Measurements from ENCODE around the gene CBX6.
"Not testable (repeated sequence)": the region's sequence is repeated elsewhere in the genome, so short reads cannot be mapped to it uniquely, and the experiment has no call there.

CBX6 gene
- total RNA-seq = 129 to 290 reads per million in 2 donors

DNA sequence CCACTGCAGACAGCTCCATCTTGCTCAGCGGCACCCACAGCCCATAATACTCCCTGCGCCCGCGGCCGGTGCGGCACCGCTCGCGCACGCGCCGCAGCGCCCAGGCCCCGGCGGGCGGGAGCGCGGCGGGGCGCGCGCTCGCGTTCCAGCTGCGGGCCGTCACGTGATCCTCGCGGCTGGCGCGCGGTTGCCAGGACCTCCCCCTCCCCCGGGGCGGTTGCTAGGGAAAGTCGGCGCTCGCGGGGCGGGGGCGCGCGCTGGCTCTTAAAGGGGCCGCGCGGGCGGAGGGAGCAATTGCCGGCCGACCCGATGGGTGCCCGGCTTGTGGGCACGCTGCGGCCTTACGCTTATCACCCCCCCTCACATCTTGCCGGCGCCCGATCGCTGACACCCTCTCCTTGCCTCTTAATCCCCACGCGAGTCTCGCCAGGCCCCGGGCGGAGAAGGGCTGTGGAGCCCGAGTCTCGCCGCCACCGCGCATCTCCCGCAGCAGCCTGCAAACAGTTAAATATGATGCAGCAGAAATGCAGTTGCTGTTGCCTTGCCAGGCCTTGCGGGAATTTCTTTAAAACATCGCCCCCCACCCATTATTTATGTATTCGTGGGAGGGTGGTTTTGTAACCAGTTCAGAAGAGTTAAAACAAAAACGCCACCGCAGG lies at the start of gene CBX6:
TSS of gene CBX6 (minus strand) at position 45 of the 659 bp plus-strand sequence. CDS start at position 19, 26 bp downstream.
- peak; percentile 93 for DNase-seq

DNA sequence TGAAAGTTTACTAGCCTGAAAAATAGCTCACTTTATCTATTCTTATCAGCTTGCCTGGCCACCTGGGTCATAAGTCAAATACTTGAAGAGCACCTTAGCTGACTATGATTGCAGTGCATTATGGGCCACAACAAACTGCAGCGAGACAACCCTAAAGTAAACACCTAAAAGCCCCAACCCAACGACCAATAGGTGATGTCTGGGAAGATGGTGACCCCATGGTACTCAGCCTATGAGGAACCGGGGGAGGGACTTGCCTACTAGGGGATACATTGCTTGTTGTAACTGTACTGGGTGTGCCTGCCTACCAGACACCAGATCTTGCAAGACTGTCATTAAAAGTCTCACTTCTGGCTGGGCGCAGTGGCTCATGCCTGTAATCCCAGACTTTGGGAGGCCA lies 49.8 kb upstream of the CBX6 start:
- no peak for DNase-seq

DNA sequence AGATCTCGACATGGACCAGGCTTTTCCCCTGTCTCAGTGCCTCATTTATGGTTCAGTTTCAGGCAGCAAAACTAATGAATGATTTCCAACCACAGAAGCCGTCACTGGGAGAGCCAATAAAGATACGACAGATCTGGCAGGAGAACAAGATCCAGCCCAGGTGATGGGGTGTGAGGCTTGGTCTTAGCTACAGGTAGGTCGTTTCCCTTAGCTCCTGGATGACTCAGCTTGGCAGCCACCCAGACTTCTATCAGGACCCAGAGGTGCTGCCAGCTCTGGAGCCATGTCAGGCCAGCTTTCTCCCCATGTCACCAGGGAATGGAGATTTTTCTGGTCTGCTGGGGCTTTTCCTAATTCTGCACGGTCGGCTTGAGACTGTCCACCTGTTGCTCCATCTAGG lies 49.1 kb upstream of the CBX6 start:
- DNase-seq = no peak

DNA sequence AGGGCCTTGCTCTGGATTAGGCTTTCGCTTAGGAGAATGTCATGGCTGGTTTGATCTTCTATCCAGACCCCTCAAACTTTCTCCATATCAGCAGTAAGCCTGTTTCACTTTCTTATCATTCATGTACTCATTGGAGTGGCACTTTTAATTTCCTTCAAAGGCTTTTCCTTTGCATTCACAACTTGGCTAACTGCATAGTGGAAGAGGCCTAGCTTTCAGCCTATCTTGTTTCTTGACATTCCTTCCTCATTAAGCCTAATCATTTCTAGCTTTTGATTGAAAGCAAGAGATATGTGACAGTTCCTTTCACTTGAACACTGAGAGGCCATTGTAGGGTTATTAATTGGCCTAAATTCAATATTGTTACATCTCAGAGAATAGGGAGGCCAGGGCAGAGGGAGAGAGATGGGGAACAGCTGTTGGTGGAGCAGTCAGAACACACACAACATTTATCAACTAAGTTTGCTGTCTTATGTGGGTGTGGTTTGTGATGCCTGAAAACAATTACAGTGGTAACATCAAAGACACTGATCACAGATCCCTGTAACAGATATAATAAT lies 47.7 kb upstream of the CBX6 start:
- no peak for DNase-seq

DNA sequence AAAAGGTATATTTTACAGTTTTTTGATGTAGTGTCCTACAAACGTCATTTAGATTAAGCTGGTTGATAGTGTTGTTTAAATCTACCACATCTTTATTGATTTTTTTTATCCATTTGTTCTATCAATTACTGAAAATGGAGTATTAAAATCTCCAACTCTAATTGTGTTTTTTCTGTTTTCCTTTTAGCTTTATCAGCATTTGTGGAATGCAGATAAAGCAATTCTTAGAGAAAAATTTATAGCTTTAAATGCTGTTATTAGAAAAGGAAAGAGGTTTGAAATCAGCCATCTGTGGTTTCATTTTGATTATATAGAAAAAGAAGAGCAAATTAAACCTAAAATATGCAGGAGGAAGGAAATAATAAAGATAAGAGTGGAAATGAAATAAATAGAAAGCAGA lies 39.4 kb upstream of the CBX6 start:
- DNase-seq = no peak

DNA sequence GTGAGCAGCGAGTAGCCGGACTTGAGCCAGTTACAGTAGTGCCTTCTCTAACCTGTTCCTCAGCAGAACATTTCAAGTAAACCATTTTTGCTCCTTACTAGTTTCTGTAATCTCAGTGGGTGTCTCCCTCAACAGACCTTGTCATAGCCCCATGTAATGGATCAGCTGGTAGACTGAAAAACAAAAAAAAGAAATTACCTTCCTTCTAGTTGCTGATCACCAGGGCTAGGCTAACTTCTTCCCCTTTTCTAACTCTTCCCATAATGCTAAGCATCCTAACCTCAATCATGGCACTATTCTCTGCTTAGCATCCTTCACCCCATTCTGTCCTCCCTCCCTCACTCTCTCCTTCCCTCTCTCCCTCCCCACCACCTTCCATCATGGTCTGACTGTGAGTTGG lies 35.8 kb upstream of the CBX6 start:
- no peak for DNase-seq

DNA sequence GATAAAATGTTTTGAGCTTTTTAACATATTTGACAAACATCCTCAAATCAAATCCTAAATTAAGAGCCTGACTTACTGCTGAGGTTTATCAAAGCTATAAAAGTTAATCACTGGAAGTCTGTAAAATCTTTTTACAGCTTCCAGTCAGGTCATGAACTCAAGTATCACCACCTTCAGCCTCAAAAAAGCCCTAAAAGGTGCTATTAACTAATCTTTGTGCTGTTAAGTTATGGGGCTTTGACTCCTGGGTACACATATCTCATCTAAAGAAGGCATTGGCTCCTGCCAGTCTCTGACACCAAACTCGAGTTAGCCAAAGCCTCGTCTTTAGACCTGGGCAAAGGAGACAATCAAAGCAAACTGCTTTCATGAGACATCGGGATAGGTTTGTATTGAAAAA lies 34.0 kb upstream of the CBX6 start:
- no peak for DNase-seq

DNA sequence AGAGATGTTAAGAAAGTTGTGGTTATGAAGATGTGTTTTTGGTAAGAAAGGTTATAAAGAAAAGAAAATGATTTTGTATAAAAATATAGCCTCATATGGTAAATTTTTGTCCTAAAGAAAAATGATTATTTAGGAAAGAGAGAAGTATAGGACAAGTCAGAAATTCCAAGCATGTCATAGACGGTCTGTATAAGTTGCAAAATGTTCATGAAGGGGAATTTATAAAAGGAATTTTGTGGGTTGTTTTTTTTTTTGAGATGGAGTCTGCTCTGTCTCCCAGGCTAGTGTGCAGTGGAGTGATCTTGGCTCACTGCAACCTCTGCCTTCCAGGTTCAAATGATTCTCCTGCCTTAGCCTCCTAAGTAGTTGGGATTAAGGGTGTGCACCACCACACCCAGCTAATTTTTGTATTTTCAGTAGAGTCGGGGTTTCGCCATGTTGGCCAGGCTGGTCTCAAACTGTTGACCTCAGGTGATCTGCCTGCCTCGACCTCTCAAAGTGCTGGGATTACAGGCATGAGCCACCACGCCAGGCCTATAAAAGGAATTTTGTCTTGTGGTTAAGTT lies 32.1 kb upstream of the CBX6 start:
- DNase-seq = not testable (repeated sequence)

DNA sequence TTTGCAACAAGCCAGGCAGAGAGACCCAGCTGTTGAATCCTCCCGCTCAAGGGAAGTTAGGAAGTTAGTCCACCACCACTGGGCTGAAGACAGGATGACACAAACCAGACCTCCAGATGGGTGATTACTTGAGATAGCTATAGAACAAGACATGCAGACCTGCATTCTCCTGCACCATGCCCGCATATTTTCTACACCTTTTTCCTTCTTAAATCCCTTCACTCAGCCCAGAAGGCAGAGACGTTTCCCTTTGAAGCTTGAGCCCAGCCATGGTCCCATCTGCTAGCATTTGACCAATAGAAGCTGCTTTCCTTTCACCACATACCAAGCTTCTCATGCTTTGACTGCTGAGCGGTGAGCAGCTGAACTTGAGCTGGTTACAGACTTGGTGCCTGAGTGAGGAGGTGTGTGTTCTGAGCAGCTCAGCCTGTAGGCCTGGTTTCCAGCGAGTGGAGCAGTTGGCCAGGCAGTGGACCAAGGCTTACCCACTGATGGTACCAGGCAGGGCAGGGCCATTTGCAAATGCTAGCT lies 29.2 kb upstream of the CBX6 start:
- DNase-seq = no peak

DNA sequence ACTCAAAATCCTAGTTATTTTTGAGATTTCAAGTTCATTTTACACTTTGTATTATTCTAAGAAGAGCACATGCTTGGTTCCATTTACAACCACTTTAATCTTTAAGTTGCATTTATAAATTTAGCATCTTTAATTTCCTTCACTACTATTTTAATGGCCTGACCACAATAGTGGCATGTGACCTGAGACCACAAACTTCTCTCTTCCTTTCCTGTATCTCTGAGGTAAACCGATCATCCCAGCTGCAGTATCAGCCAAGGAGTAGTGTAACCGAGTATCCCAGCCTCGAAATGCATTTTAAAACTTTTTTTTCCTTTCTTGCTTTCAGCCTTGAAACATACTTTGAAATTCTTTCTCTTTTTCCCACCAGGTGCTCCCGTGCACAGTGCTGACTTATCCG lies 28.7 kb upstream of the CBX6 start:
- DNase-seq = no peak

DNA sequence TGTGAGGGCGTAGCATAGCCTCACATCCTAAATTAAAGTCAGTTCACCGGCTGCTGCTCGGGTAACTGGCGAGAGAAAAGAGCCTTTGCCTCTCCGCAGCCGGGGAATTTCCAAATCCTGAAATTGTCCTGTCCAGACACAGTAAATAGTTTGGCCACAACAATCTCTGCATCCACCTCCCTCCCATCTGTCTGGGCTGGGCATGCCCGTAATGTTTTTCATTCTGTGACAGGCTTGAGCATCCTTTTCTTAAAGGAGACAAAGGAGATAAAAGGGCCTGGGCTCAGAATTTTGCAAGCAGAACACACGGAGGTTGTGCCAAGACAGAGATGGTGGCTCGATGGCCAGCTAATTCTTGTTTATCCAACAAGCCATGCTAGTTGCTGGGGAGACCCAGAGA lies 19.2 kb upstream of the CBX6 start:
- DNase-seq = no peak

DNA sequence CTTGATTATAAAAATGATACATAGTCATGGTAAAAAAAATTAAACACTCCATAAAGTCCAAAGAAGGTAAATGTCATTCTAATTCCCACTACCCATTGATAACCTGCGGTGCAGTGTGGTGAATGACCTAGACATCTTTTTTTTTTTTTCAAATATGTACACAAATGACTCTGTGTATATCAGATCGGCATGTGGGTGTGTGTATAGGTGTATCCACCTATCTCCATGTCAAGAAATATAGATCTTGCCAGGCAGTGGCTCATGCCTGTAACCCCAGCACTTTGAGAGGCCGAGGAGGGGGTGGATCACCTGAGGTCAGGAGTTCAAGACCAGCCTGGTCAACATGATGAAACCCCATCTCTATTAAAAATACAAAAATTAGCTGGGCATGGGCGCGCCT lies 18.4 kb upstream of the CBX6 start:
- DNase-seq = no peak

DNA sequence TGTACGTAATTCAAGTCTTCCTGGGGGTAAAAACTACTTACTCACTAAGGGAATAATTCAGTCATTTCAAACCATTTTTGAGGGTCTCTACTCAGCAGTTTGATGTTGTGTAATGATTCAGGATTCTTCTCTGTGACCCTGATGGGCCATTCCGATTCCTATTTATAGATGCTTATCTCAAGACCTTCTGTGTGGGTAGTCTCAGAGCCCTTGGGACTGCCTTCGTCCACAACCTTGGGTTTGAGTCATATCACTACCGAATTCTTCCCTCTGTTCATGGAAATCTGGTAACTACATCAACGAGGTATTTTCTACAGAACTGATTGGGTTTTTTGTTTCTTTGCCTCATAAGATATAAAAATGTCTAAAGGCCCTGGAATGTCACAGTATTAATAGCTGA lies 14.3 kb upstream of the CBX6 start:
- DNase-seq = no peak

DNA sequence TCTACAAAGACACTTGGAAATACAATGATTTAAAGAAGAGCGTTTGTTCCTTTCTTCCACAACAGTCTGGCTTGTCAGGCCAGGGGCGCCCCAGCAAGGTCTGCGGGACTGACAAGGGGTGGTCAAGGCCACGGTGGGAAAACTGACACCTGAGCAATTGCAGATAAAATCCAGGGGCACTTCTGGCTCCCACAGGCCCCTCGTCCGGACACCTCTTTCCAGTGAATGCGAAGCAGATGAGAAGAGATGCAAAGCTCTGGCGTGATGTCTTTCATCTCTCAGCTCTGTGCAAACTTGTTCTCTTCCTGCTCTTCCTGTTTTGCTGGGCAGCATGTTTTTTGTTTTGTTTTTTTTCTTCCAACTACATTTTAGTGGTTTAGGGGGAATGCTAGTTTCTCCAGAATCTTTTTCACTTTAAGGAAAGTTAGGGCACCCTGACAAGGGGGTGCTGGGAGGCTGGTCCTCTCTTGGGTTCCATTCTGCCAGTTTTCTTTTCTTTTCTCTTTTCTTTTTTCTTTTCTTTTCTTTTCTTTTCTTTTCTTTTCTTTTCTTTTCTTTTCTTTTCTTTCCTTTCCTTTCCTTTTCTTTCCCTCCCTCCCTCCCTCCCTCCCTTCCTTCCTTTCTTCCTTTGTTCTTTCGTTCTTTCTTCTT lies 11.1 kb upstream of the CBX6 start:
- DNase-seq = no peak

DNA sequence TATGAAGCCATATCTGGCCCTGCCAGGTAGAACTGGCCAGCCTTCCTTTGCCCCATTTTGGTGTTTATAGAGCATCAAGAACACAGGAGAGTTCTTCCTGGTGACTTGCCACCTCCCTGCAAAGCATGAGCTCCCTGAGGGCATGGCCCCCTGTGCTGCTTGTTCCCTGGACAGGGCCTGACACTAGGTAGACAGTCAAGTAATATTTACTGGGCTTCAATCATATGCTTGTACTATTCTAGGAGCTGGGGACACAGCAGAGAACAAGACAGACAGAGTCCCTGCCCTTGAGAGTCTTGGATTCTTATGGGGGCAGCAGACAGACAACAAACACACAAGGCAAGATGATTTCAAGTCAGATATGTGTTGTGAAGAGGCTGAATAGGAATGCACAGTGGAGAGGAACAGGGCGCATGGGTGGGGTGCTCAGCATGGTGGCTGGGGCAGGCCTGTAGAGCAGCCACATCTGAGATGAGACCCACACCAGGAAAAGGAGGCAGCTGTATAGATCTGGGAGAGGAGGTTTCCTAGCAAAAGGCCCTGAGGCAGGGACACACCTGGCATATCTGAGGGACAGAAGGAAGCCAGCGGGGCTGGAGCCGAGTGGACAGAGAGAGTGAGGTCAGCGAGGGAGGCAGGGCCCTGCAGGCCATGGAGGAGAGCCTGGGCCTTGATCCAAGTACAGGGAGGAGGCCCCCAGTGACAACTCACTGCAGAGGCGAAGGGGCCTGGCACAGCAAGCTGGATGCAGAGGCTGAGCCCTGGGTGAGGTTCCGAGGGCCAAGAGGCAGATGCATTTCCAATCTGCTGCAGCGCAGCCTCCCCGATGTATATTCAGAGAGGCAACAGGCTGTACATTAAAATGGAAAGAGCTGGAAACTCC lies 10.2 kb upstream of the CBX6 start:
- no peak for DNase-seq

DNA sequence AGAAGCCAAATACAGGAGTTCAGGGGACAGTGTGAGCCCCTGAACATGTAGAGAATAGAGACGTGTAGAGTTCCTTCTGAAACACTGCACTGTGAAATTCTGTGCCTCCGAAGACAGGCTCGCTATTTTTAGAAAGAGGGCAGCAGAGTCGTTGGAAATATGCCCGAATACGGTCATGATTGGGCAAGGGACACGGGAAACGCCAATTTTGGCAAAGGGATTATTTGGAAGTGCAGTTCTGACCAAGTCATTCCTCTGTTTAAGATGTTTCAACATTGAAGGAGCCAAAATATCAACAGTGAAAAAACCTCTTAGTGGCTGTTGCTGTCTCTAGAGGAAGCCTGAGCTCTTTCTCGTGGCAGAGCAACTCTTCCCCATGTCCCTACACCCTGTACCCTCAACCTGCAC lies 9.5 kb upstream of the CBX6 start:
- no peak for DNase-seq

DNA sequence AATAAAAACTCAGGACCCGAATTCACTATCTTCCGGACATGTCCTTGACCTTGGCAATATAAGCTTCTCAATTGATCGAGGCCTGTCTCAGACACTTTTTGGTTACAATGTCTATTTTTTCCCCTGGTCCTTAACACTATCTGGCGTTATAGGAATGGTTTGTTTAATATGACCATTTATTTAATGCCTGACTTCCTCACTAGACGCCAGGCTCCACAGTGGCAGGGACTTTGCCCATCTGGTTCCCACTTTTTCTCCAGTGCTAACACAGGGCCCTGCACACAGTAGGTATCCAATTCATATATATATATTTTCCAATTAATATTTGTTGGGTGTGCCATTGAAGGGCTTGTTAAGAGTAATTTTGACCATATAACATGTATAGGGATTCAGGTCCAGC lies 7.9 kb upstream of the CBX6 start:
- no peak for DNase-seq

DNA sequence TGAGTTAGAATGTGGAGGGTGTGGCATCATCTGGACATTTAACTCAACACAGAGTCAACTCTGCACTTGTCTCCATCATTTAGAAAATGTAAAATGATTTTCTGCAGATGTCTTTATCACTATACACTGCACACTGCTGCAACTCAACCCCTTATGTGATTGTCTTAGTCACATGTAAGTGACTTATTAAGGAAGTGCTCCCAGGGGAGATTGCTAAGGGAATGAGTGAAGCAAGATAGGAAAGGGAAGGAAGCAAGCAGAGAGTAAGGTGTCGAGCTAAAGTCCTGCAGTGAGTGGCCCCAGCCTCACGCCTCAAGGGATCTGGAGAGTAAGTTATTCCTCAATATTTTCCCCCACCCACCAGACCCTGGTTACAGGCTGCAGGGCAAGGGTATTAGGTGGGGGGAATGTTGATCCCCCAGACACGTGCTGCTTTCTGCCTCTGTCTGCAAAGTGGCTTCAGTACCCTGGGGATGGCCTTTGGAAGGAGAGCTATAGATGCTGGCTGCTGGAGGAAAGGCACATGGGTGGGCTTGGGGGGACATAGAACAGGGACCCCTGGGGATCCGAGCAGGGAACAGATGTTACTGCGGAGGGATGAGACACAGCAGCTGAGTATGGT lies 7.2 kb upstream of the CBX6 start:
- no peak for DNase-seq

DNA sequence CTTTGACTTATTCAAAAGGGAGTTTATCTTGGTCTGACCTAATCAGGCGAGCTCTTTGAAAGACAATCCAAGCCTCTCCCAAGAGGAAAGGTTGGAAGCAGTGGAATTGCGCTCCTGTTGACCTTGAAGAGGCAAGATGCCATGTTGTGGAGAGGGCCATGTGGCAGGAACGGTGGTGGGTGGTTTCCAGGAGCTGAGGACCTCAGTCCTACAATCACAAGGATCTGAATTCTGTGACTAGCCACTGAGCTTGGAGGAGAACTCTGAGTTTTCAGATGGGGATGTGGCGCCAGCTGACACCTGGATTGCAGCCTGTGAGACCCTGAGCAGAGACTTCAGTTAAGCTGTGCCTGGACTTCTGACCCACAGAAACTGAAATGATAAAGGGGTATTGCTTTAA lies 6.0 kb upstream of the CBX6 start:
- DNase-seq = no peak

DNA sequence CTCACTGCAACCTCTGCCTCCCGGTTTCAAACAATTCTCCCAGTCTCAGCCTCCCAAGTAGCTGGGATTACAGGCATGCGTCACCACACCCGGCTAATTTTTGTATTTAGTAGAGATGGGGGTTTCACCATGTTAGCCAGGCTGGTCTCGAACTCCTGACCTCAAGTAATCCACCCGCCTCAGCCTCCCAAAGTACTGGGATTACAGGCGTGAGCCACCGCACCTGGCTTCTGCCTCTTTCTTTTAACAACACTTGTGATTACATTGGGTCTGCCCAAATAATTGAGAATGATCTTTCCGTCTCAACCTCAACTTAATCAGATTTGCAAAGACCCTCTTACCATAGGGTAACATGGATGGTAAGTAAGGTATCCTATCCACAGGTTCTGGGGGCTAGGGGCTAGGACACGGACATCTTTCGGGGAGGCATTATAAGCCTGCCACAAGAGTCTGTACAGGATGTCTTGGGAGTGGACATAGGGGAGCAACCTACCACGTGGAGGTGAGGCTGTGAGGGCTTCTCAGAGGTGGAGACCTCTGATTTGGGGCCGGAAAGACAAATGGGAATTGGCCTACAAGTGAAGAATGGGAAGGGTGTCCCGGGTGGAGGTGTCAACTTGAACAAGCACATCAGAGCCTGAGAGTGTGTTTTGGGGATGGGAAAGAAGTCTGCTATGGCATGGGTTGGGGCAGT lies 2.7 kb upstream of the CBX6 start:
- DNase-seq = no peak

DNA sequence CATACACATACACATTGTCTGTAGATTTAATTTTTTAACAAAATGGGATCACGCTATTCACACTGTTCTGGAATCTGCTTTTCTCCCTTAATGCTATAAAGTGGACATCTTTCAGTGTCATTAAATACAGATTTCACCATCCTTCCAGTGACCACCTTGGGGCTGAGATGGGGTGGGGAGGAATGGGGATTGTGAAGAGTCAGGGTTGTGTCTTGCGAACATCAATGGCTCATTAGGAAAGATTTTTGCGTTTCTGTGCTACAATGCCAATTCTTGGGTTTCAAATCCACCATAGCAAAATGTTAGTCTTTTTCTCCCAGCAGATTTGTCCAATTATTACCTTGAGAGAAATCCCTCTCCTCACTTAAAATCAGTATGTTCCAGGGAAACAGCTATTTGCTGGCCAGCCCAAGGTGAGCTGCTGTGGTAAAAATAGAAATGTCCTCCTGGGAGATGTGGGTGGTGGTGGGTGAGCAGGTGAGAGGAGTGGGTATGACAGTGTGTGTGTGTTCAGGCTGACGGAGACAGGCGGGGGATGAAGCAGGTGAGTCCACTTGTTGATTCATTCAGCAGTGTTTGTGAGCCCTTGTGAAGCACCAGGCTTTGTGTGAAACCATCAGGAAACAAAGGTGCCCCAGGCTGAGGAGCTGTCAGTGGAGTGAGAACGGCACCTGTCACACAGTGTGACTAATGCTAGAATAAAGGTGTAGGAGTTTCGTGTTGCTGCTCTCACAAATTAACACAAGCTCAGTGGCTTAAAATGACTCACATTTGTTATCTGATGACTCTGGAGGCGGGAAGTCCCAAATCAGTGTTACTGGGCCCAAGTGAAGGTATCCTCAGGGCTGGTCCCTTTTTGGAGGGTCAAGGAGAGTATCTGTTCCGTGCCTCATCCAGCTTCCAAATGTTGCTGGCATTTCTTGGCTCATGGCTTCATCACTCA lies 1.7 kb upstream of the CBX6 start:
- DNase-seq = peak; percentile 30
